HEK293 (cell line): ENCODE data around the gene PSTPIP1.

Experiments used
- CTCF ChIA-PET: fragments of 350-600 bp; formaldehyde crosslinking; extraction: SDS; loops from one replicate; lab custom pipeline; 2021; ENCODE audit warnings: antibody characterized with exemption; lab: Yijun Ruan, JAX
- POLR2A ChIA-PET: fragments of 300-600 bp; formaldehyde crosslinking; extraction: SDS; loops from one replicate; lab custom pipeline; 2020; ENCODE audit warnings: antibody characterized with exemption, inconsistent platforms; lab: Yijun Ruan, JAX
- H3K27ac ChIP-seq: fragments of 200-500 bp; sonication (Bioruptor generic); 2 replicates; pipeline ENCODE4 v1.5.1; 2014; ENCODE audit warnings: low read depth, low read length, control low read depth, inconsistent platforms; ENCODE audit errors: extremely low read depth
- H3K36me3 ChIP-seq, 2 experiments: fragments of 200-500 bp in 1 of 2; sonication (Bioruptor generic) in 1 of 2; 1 replicate in 1 of 2; 2 replicates in 1 of 2; pipeline ENCODE4 v1.5.1; 2014 to 2017; ENCODE audit warnings: inconsistent platforms in 2 of 2, low read length in 2 of 2; ENCODE audit not compliant: control insufficient read depth in 2 of 2, insufficient read depth in 1 of 2
- H3K4me1 ChIP-seq: fragments of 200-500 bp; sonication (Bioruptor generic); 2 replicates; pipeline ENCODE4 v1.5.1; 2014; ENCODE audit warnings: mild to moderate bottlenecking, low read length, inconsistent platforms; ENCODE audit not compliant: control insufficient read depth, insufficient read depth
- H3K4me3 ChIP-seq: 2 replicates; pipeline ENCODE4 v1.5.1; 2011; ENCODE audit warnings: low read depth, mild to moderate bottlenecking, control low read depth, low read length, moderate library complexity
- H3K9me3 ChIP-seq: fragments of 200-500 bp; sonication (Bioruptor generic); 2 replicates; pipeline ENCODE4 v1.5.1; 2014; ENCODE audit warnings: low read depth, low read length, inconsistent platforms; ENCODE audit not compliant: control insufficient read depth, insufficient read depth
- KLF9 ChIP-seq: fragments of 450-650 bp; formaldehyde crosslinking; IDR thresholded peaks from 2 replicates; pipeline ENCODE4 v1.5.1; 2016; ENCODE audit warnings: missing biosample characterization, missing genetic modification characterization, low read depth
- MEIS1 ChIP-seq: sonication (generic); formaldehyde crosslinking; IDR thresholded peaks from 2 replicates; pipeline ENCODE4 v1.8.1; 2022; ENCODE audit warnings: missing genetic modification reagents, mild to moderate bottlenecking, borderline replicate concordance
- MYNN ChIP-seq: fragments of 450-650 bp; formaldehyde crosslinking; IDR thresholded peaks from 2 replicates; pipeline ENCODE4 v1.5.1; 2016; ENCODE audit warnings: missing biosample characterization, missing genetic modification characterization, borderline replicate concordance
- ZBTB17 ChIP-seq: fragments of 450-650 bp; formaldehyde crosslinking; IDR thresholded peaks from 2 replicates; pipeline ENCODE4 v1.5.1; 2016; ENCODE audit warnings: missing biosample characterization, missing genetic modification characterization
- ZBTB20 ChIP-seq: fragments of 450-650 bp; formaldehyde crosslinking; IDR thresholded peaks from 2 replicates; pipeline ENCODE4 v1.5.1; 2016; ENCODE audit warnings: missing biosample characterization, missing genetic modification characterization
- ZFP69B ChIP-seq: fragments of 450-650 bp; formaldehyde crosslinking; IDR thresholded peaks from 2 replicates; pipeline ENCODE4 v1.5.1; 2016; ENCODE audit warnings: missing biosample characterization, missing genetic modification characterization
- ZNF10 ChIP-seq: fragments of 450-650 bp; formaldehyde crosslinking; IDR thresholded peaks from 2 replicates; pipeline ENCODE4 v1.5.1; 2017; ENCODE audit warnings: missing biosample characterization, missing genetic modification characterization
- ZNF114 ChIP-seq: fragments of 450-650 bp; formaldehyde crosslinking; IDR thresholded peaks from 2 replicates; pipeline ENCODE4 v1.5.0; 2017; ENCODE audit warnings: missing biosample characterization, missing genetic modification characterization
- ZNF132 ChIP-seq: fragments of 450-650 bp; formaldehyde crosslinking; IDR thresholded peaks from 2 replicates; pipeline ENCODE4 v1.5.1; 2017; ENCODE audit warnings: missing biosample characterization, missing genetic modification characterization, borderline replicate concordance
- ZNF184 ChIP-seq: fragments of 450-650 bp; IDR thresholded peaks from 2 replicates; pipeline ENCODE4 v1.5.1; 2018; ENCODE audit warnings: missing biosample characterization, mild to moderate bottlenecking, missing genetic modification characterization
- ZNF19 ChIP-seq: fragments of 450-650 bp; formaldehyde crosslinking; IDR thresholded peaks from 2 replicates; pipeline ENCODE4; 2016; ENCODE audit warnings: missing biosample characterization, missing genetic modification characterization, low read depth
- ZNF202 ChIP-seq: fragments of 450-650 bp; formaldehyde crosslinking; IDR thresholded peaks from 2 replicates; pipeline ENCODE4 v1.5.1; 2016; ENCODE audit warnings: missing biosample characterization, missing genetic modification characterization, borderline replicate concordance
- ZNF221 ChIP-seq: fragments of 450-650 bp; formaldehyde crosslinking; IDR thresholded peaks from 2 replicates; pipeline ENCODE4 v1.5.1; 2017; ENCODE audit warnings: missing biosample characterization, missing genetic modification characterization, borderline replicate concordance
- ZNF280C ChIP-seq: fragments of 450-650 bp; formaldehyde crosslinking; IDR thresholded peaks from 2 replicates; pipeline ENCODE4 v1.5.1; 2016; ENCODE audit warnings: missing biosample characterization, missing genetic modification characterization
- ZNF311 ChIP-seq: fragments of 450-650 bp; formaldehyde crosslinking; IDR thresholded peaks from 2 replicates; pipeline ENCODE4 v1.5.1; 2017; ENCODE audit warnings: missing biosample characterization, missing genetic modification characterization, borderline replicate concordance
- ZNF394 ChIP-seq: fragments of 450-650 bp; formaldehyde crosslinking; IDR thresholded peaks from 2 replicates; pipeline ENCODE4 v1.5.1; 2016; ENCODE audit warnings: missing biosample characterization, missing genetic modification characterization, mild to moderate bottlenecking, moderate library complexity, borderline replicate concordance
- ZNF48 ChIP-seq: fragments of 450-650 bp; formaldehyde crosslinking; IDR thresholded peaks from 2 replicates; pipeline ENCODE4 v1.5.1; 2016; ENCODE audit warnings: missing biosample characterization, missing genetic modification characterization
- ZNF571 ChIP-seq: fragments of 450-650 bp; formaldehyde crosslinking; IDR thresholded peaks from 2 replicates; pipeline ENCODE4 v1.5.0; 2017; ENCODE audit warnings: missing biosample characterization, missing genetic modification characterization
- ZNF670 ChIP-seq: fragments of 450-650 bp; formaldehyde crosslinking; IDR thresholded peaks from 2 replicates; pipeline ENCODE4 v1.5.1; 2016; ENCODE audit warnings: missing biosample characterization, missing genetic modification characterization, low read depth
- ZNF776 ChIP-seq: fragments of 450-650 bp; formaldehyde crosslinking; IDR thresholded peaks from 2 replicates; pipeline ENCODE4 v1.5.0; 2017; ENCODE audit warnings: missing biosample characterization, missing genetic modification characterization, borderline replicate concordance
- ZSCAN18 ChIP-seq: fragments of 450-650 bp; formaldehyde crosslinking; IDR thresholded peaks from 2 replicates; pipeline ENCODE4 v1.5.1; 2016; ENCODE audit warnings: missing biosample characterization, missing genetic modification characterization

The PSTPIP1 gene

GRCh38 chr15:76979996-76980520 is 14.9 kb upstream of the PSTPIP1 start:
- H3K36me3 ChIP-seq = no peaks in the 10 kb centered on the region
- no peaks in the 10 kb centered on the region for H3K9me3 ChIP-seq
- TF ChIP-seq ZNF132 (tag by site-specific recombination) = no peak
- no peak for TF ChIP-seq ZNF394 (tag by site-specific recombination)
- no peak for TF ChIP-seq ZNF202 (tag by site-specific recombination)
- TF ChIP-seq ZNF571 (tag by site-specific recombination) = no peak
- no peak for TF ChIP-seq ZNF776 (tag by site-specific recombination)
- TF ChIP-seq KLF9 (tag by site-specific recombination) = no peak
- no peak for TF ChIP-seq MEIS1 (CRISPR knock-in tag)
- TF ChIP-seq ZNF114 (tag by site-specific recombination) = no peak
- TF ChIP-seq ZSCAN18 (tag by site-specific recombination) = no peak
- no peak for TF ChIP-seq ZBTB17 (tag by site-specific recombination)
- TF ChIP-seq ZNF670 (tag by site-specific recombination) = no peak
- no peak for TF ChIP-seq ZNF280C (tag by site-specific recombination)
- TF ChIP-seq ZNF19 (tag by site-specific recombination) = no peak
- no peak for TF ChIP-seq ZFP69B (tag by site-specific recombination)
- TF ChIP-seq ZNF311 = no peak
- no peak for TF ChIP-seq ZNF48 (tag by site-specific recombination)
- no peak for TF ChIP-seq MYNN (tag by site-specific recombination)
- no peak overlapping the region for H3K27ac ChIP-seq
- ChIA-PET CTCF (interaction anchor here (0.8 to 1.3 kb wide), 3 partner anchors 9 to 44 kb away, joined by 3 to 7 read pairs (median 3); no protein-coding TSS in a partner anchor), POLR2A (no interaction called here)
- no peaks in the 10 kb centered on the region for H3K4me1 ChIP-seq
- H3K4me3 ChIP-seq = no peak overlapping the region

- Histone ChIP-seq H3K27ac (no peak overlapping the region), H3K4me3 (no peak overlapping the region), H3K4me1 (no peaks in the 10 kb centered on the region), H3K36me3 (no peaks in the 10 kb centered on the region), H3K9me3 (no peaks in the 10 kb centered on the region)
- ChIA-PET CTCF (interaction anchor here (0.7 kb wide), 1 partner anchor 9 kb away, joined by 4 read pairs; no protein-coding TSS in a partner anchor), POLR2A (no interaction called here)
- no peak for TF ChIP-seq ZNF184 (tag by site-specific recombination)
- no peak for TF ChIP-seq ZNF221 (tag by site-specific recombination)
- TF ChIP-seq ZBTB20 = no peak
- no peak for TF ChIP-seq ZNF10 (tag by site-specific recombination)
These were observed 12.6 kb upstream of the PSTPIP1 start for GRCh38 chr15:76982356-76982755.
